GM19043 (cell line): ENCODE results near the gene MACROD2.

Experiments used
- ATAC-seq: cut with Tn5 transposase; IDR thresholded peaks from one replicate; pipeline ENCODE4 v1.9.1; 2021; ENCODE audit warnings: low read depth; ENCODE audit not compliant: unreplicated experiment

MACROD2 gene

GRCh38 chr20:14561741-14562221 lies 566.5 kb downstream of the MACROD2 start:
- ATAC-seq = no peak

- ATAC-seq = no peak
Observed at GRCh38 chr20:14562981-14563380, 567.7 kb downstream of the MACROD2 start.

- no peak for ATAC-seq
Observed at GRCh38 chr20:14566505-14566904, 571.2 kb downstream of the MACROD2 start.

- no peak for ATAC-seq
Observed at GRCh38 chr20:14568225-14568624, 572.9 kb downstream of the MACROD2 start.

GRCh38 chr20:14568701-14569100 lies 573.4 kb downstream of the MACROD2 start:
- no peak for ATAC-seq

- no peak for ATAC-seq
Observed at GRCh38 chr20:14569641-14570040, 574.3 kb downstream of the MACROD2 start.

- ATAC-seq = no peak
Observed at GRCh38 chr20:14570811-14571210, 575.5 kb downstream of the MACROD2 start.

- no peak for ATAC-seq
Observed at GRCh38 chr20:14573676-14574075, 578.4 kb downstream of the MACROD2 start.

GRCh38 chr20:14576196-14576877 lies 581.0 kb downstream of the MACROD2 start:
- ATAC-seq = no peak

GRCh38 chr20:14580418-14581074 lies 585.2 kb downstream of the MACROD2 start:
- ATAC-seq = no peak

GRCh38 chr20:14581731-14582130 lies 586.4 kb downstream of the MACROD2 start:
- no peak for ATAC-seq

- no peak for ATAC-seq
Observed at GRCh38 chr20:14582855-14583254, 587.5 kb downstream of the MACROD2 start.

GRCh38 chr20:14583413-14583812 lies 588.1 kb downstream of the MACROD2 start:
- no peak for ATAC-seq

GRCh38 chr20:14589383-14589782 lies 594.1 kb downstream of the MACROD2 start:
- ATAC-seq = no peak

GRCh38 chr20:14595051-14595450 lies 599.7 kb downstream of the MACROD2 start:
- ATAC-seq = no peak

GRCh38 chr20:14597206-14597715 lies 601.9 kb downstream of the MACROD2 start:
- ATAC-seq = no peak

- ATAC-seq = no peak
Observed at GRCh38 chr20:14599613-14600012, 604.3 kb downstream of the MACROD2 start.

- ATAC-seq = no peak
Observed at GRCh38 chr20:14600527-14600926, 605.2 kb downstream of the MACROD2 start.

- ATAC-seq = no peak
Observed at GRCh38 chr20:14604143-14604542, 608.8 kb downstream of the MACROD2 start.

GRCh38 chr20:14609328-14610221 lies 614.3 kb downstream of the MACROD2 start:
- ATAC-seq = no peak

GRCh38 chr20:14611479-14611878 lies 616.2 kb downstream of the MACROD2 start:
- ATAC-seq = no peak
